ENCODE measurements around the gene RSU1.

- TF ChIP-seq CEBPB (IDR thresholded peaks at IDR 0.05; ENCODE audit: borderline replicate concordance in 1 of 2, low read depth in 2 of 2, low read length in 2 of 2): no peak
- TF ChIP-seq, protein P1, sequence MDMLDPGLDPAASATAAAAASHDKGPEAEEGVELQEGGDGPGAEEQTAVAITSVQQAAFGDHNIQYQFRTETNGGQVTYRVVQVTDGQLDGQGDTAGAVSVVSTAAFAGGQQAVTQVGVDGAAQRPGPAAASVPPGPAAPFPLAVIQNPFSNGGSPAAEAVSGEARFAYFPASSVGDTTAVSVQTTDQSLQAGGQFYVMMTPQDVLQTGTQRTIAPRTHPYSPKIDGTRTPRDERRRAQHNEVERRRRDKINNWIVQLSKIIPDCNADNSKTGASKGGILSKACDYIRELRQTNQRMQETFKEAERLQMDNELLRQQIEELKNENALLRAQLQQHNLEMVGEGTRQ (IDR thresholded peaks at IDR 0.05; ENCODE audit: borderline replicate concordance, low read depth, low read length): no peak
- TF ChIP-seq, protein P2, sequence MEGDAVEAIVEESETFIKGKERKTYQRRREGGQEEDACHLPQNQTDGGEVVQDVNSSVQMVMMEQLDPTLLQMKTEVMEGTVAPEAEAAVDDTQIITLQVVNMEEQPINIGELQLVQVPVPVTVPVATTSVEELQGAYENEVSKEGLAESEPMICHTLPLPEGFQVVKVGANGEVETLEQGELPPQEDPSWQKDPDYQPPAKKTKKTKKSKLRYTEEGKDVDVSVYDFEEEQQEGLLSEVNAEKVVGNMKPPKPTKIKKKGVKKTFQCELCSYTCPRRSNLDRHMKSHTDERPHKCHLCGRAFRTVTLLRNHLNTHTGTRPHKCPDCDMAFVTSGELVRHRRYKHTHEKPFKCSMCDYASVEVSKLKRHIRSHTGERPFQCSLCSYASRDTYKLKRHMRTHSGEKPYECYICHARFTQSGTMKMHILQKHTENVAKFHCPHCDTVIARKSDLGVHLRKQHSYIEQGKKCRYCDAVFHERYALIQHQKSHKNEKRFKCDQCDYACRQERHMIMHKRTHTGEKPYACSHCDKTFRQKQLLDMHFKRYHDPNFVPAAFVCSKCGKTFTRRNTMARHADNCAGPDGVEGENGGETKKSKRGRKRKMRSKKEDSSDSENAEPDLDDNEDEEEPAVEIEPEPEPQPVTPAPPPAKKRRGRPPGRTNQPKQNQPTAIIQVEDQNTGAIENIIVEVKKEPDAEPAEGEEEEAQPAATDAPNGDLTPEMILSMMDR (IDR thresholded peaks at IDR 0.05 in 2 of 3, conservative IDR thresholded peaks at IDR 0.05 in 1 of 3; ENCODE audit: control insufficient read depth in 2 of 3, extremely low read depth in 1 of 3, insufficient read depth in 1 of 3, low read depth in 3 of 3, low read length in 3 of 3): no peak
- TF ChIP-seq SUPT20H (IDR thresholded peaks at IDR 0.05; ENCODE audit: borderline replicate concordance, control insufficient read depth, low read depth, low read length): no peak
- TF ChIP-seq EZH2 (IDR thresholded peaks at IDR 0.05; ENCODE audit: borderline replicate concordance, control insufficient read depth, low read depth, low read length): no peak
- TF ChIP-seq RFX5 (IDR thresholded peaks at IDR 0.05; ENCODE audit: low read depth, low read length): no peak
- TF ChIP-seq, protein P3, sequence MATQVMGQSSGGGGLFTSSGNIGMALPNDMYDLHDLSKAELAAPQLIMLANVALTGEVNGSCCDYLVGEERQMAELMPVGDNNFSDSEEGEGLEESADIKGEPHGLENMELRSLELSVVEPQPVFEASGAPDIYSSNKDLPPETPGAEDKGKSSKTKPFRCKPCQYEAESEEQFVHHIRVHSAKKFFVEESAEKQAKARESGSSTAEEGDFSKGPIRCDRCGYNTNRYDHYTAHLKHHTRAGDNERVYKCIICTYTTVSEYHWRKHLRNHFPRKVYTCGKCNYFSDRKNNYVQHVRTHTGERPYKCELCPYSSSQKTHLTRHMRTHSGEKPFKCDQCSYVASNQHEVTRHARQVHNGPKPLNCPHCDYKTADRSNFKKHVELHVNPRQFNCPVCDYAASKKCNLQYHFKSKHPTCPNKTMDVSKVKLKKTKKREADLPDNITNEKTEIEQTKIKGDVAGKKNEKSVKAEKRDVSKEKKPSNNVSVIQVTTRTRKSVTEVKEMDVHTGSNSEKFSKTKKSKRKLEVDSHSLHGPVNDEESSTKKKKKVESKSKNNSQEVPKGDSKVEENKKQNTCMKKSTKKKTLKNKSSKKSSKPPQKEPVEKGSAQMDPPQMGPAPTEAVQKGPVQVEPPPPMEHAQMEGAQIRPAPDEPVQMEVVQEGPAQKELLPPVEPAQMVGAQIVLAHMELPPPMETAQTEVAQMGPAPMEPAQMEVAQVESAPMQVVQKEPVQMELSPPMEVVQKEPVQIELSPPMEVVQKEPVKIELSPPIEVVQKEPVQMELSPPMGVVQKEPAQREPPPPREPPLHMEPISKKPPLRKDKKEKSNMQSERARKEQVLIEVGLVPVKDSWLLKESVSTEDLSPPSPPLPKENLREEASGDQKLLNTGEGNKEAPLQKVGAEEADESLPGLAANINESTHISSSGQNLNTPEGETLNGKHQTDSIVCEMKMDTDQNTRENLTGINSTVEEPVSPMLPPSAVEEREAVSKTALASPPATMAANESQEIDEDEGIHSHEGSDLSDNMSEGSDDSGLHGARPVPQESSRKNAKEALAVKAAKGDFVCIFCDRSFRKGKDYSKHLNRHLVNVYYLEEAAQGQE (IDR thresholded peaks at IDR 0.05; ENCODE audit: low read depth, low read length): no peak
- no peak for TF ChIP-seq YBX1 (IDR thresholded peaks at IDR 0.05)
- no peak for TF ChIP-seq ATF2 (IDR thresholded peaks at IDR 0.05; ENCODE audit: low read length)
- TF ChIP-seq GABPA (IDR thresholded peaks at IDR 0.05; ENCODE audit: low read depth): no peak
- no peak for TF ChIP-seq POLR2A (IDR thresholded peaks at IDR 0.05; ENCODE audit: low read depth, low read length)
- TF ChIP-seq POLR2AphosphoS5 (IDR thresholded peaks at IDR 0.05; ENCODE audit: low read length): no peak
These were observed 5.9 kb downstream of the RSU1 start for GRCh38 chr10:16811292-16811691.
